HL-60 (cell line): ENCODE results near the gene ITGA7.

Experiments used
- DNase-seq, 2 experiments: peaks; one replicate each; pipeline ENCODE4 v3.0.0-alpha.2; 2010 to 2020; ENCODE audit warnings: low read depth in 1 of 2, low spot score in 1 of 2
- H3K27ac ChIP-seq: fragments of 250-450 bp; sonication (Bioruptor Pico); replicated peaks from 2 replicates; pipeline ENCODE4 v1.5.1; 2020; ENCODE audit warnings: mild to moderate bottlenecking, moderate library complexity
- H3K27me3 ChIP-seq: fragments of 250-450 bp; sonication (Bioruptor Pico); 2 replicates; pipeline ENCODE4 v1.5.1; 2021; ENCODE audit warnings: mild to moderate bottlenecking, moderate library complexity; ENCODE audit not compliant: insufficient read depth, poor library complexity, severe bottlenecking
- H3K4me3 ChIP-seq: replicated peaks from 2 replicates; pipeline ENCODE4 v1.5.1; 2011; ENCODE audit warnings: mild to moderate bottlenecking, control low read depth, low read length; ENCODE audit not compliant: insufficient read depth
- GABPA ChIP-seq: IDR thresholded peaks from 2 replicates; pipeline ENCODE4 v1.6.1; 2012; ENCODE audit warnings: low read depth
- POLR2AphosphoS5 ChIP-seq: IDR thresholded peaks from 2 replicates; pipeline ENCODE4 v1.6.1; 2012; ENCODE audit warnings: low read depth
- REST ChIP-seq: IDR thresholded peaks from 2 replicates; pipeline ENCODE4 v1.6.1; 2012; ENCODE audit warnings: low read depth; ENCODE audit not compliant: insufficient replicate concordance
- SPI1 ChIP-seq: IDR thresholded peaks from 2 replicates; pipeline ENCODE4 v1.6.1; 2012; ENCODE audit warnings: low read depth, mild to moderate bottlenecking, borderline replicate concordance
- TF ChIP-seq, protein P1 (sequence below): IDR thresholded peaks from one replicate; pipeline ENCODE4 v1.5.1; 2011; ENCODE audit warnings: low read length, control low read depth, inconsistent platforms; ENCODE audit not compliant: insufficient read depth

Gene ITGA7

DNA sequence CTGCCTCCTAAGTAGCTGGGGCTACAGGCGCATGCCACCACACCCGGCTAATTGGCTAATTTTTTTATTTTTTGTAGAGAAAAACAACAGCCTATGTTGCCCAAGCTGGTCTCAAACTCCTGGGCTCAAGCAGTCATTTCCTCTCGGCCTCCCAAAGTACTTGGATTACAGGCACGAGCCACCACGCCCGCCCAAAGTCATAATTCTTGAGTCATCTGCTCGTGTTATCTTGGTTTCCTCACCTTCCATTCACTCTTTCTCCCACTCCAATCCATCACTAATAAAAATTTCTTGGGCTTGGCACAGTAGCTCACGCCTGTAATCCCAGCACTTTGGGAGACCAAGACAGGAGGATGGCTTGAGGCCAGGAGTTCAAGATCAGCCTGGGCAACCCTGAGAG lies 32.0 kb downstream of the ITGA7 start:
- no peak overlapping the region for H3K27ac ChIP-seq
- TF ChIP-seq SPI1 (no peak), REST (no peak), GABPA (no peak), POLR2AphosphoS5 (no peak)
- TF ChIP-seq, protein P1, sequence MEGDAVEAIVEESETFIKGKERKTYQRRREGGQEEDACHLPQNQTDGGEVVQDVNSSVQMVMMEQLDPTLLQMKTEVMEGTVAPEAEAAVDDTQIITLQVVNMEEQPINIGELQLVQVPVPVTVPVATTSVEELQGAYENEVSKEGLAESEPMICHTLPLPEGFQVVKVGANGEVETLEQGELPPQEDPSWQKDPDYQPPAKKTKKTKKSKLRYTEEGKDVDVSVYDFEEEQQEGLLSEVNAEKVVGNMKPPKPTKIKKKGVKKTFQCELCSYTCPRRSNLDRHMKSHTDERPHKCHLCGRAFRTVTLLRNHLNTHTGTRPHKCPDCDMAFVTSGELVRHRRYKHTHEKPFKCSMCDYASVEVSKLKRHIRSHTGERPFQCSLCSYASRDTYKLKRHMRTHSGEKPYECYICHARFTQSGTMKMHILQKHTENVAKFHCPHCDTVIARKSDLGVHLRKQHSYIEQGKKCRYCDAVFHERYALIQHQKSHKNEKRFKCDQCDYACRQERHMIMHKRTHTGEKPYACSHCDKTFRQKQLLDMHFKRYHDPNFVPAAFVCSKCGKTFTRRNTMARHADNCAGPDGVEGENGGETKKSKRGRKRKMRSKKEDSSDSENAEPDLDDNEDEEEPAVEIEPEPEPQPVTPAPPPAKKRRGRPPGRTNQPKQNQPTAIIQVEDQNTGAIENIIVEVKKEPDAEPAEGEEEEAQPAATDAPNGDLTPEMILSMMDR: no peak
- no peaks in the 10 kb centered on the region for H3K27me3 ChIP-seq
- DNase-seq: no peak
- no peak overlapping the region for H3K4me3 ChIP-seq

GRCh38 chr12:55673638-55674037 lies 34.1 kb downstream of the ITGA7 start:
- Histone ChIP-seq H3K27ac (no peak overlapping the region), H3K27me3 (no peaks in the 10 kb centered on the region), H3K4me3 (no peak overlapping the region)
- peak; percentile 45; the same call in 1 of the 2 replicates for TF ChIP-seq SPI1
- no peak for TF ChIP-seq GABPA
- TF ChIP-seq POLR2AphosphoS5: no peak
- TF ChIP-seq, protein P1: no peak
- DNase-seq: peak in 1 of 2 experiments; percentile 52

GRCh38 chr12:55671746-55672145 lies 36.0 kb downstream of the ITGA7 start:
- Histone ChIP-seq H3K4me3 (no peak overlapping the region), H3K27ac (no peak overlapping the region), H3K27me3 (no peaks in the 10 kb centered on the region)
- no peak for TF ChIP-seq SPI1
- no peak for TF ChIP-seq REST
- TF ChIP-seq GABPA: no peak
- TF ChIP-seq, protein P1: no peak
- TF ChIP-seq POLR2AphosphoS5: no peak
- no peak for DNase-seq

GRCh38 chr12:55670276-55670675 lies 37.4 kb downstream of the ITGA7 start:
- Histone ChIP-seq H3K27me3 (no peaks in the 10 kb centered on the region), H3K27ac (no peak overlapping the region), H3K4me3 (no peak overlapping the region)
- DNase-seq: no peak
- TF ChIP-seq REST (no peak), GABPA (no peak), POLR2AphosphoS5 (no peak), SPI1 (no peak)
- TF ChIP-seq, protein P1: no peak
